ENCODE measurements around the gene SLC13A2. TPM values are rescaled to one million over a fixed set of nuclear protein-coding genes. Genes with fewer than 3 reads are reported as not detected.

The SLC13A2 gene
- polyA plus RNA-seq, 3 donors: not detected

DNA sequence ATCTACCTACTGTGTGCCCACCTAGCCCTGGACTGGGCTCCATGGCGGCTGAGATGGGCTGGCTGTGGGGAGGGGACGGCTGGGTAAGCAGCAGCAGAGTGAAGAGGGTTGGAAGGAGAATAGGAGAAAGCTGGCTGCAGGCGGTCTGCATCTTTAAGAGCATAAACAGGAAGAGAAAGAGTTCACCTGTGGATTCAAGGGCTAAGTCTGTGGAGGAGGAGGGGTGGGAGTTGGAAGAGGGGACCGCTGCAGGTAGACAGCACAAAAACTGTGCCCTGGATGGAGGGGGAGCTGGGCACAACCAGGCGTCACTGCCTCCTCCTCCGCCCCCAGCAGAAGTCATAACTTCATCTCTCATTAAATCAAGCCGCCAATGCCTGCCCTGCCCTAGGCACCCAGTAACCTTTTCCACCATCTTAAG lies 677 bp downstream of the SLC13A2 start:
- no peaks in the 10 kb centered on the region for H3K36me3 ChIP-seq (replicated peaks in 1 of 2; ENCODE audit: control insufficient read depth in 1 of 2, insufficient read depth in 2 of 2, low read length in 2 of 2)
- H3K4me1 Mint-ChIP-seq: peaks cover 64% of the 10 kb centered on the region
- H3K9me3 Mint-ChIP-seq: no peaks in the 10 kb centered on the region
- H3K27ac ChIP-seq (ENCODE audit: low read depth in 1 of 2, low read length in 2 of 2): no peak overlapping the region
- no peak overlapping the region for H3K9ac ChIP-seq (ENCODE audit: insufficient read depth, low read length, poor library complexity, severe bottlenecking)
- no peaks in the 10 kb centered on the region for H3K9me3 ChIP-seq (replicated peaks in 1 of 2; ENCODE audit: control insufficient read depth in 1 of 2, insufficient read depth in 1 of 2, low read length in 2 of 2)
- H3K4me2 ChIP-seq (replicated peaks; ENCODE audit: extremely low read depth, low read length, poor library complexity, severe bottlenecking): no peak overlapping the region
- intact Hi-C loops (cut with micrococcal nuclease): no loop called here
- WGBS (ENCODE audit: insufficient coverage): 100% methylated on average over 3 of the region's 7 CpGs
- TF ChIP-seq, protein P1, sequence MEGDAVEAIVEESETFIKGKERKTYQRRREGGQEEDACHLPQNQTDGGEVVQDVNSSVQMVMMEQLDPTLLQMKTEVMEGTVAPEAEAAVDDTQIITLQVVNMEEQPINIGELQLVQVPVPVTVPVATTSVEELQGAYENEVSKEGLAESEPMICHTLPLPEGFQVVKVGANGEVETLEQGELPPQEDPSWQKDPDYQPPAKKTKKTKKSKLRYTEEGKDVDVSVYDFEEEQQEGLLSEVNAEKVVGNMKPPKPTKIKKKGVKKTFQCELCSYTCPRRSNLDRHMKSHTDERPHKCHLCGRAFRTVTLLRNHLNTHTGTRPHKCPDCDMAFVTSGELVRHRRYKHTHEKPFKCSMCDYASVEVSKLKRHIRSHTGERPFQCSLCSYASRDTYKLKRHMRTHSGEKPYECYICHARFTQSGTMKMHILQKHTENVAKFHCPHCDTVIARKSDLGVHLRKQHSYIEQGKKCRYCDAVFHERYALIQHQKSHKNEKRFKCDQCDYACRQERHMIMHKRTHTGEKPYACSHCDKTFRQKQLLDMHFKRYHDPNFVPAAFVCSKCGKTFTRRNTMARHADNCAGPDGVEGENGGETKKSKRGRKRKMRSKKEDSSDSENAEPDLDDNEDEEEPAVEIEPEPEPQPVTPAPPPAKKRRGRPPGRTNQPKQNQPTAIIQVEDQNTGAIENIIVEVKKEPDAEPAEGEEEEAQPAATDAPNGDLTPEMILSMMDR (IDR thresholded peaks at IDR 0.05): no peak
- H4K20me1 ChIP-seq (ENCODE audit: insufficient read depth, low read length): no peaks in the 10 kb centered on the region
- H3K4me3 Mint-ChIP-seq: no peak overlapping the region
- H3K27me3 Mint-ChIP-seq (ENCODE audit: low read depth in 3 of 3): peaks cover 0 to 7% (median 0%) of the 10 kb centered on the region in 3 donors
- no peak for DNase-seq
- no peaks in the 10 kb centered on the region for H3K79me2 ChIP-seq (ENCODE audit: insufficient read depth, low read length)
- no peak overlapping the region for H2AFZ ChIP-seq (ENCODE audit: insufficient read depth, low read depth, low read length, poor library complexity, severe bottlenecking)
- no peak overlapping the region for H3K4me3 ChIP-seq (replicated peaks in 1 of 3; ENCODE audit: low read depth in 2 of 3, low read length in 3 of 3)
- peak overlapping the region in 2 of 7 donors; percentile 37 to 70 for H3K27ac Mint-ChIP-seq
- H3K27me3 ChIP-seq (ENCODE audit: control insufficient read depth in 2 of 2, insufficient read depth in 2 of 2, low read length in 2 of 2): no peaks in the 10 kb centered on the region
- H3K4me1 ChIP-seq (ENCODE audit: control insufficient read depth in 1 of 2, insufficient read depth in 2 of 2, low read length in 2 of 2): peaks cover 40 to 49% of the 10 kb centered on the region in 2 donors
- no peaks in the 10 kb centered on the region for H3K36me3 Mint-ChIP-seq

DNA sequence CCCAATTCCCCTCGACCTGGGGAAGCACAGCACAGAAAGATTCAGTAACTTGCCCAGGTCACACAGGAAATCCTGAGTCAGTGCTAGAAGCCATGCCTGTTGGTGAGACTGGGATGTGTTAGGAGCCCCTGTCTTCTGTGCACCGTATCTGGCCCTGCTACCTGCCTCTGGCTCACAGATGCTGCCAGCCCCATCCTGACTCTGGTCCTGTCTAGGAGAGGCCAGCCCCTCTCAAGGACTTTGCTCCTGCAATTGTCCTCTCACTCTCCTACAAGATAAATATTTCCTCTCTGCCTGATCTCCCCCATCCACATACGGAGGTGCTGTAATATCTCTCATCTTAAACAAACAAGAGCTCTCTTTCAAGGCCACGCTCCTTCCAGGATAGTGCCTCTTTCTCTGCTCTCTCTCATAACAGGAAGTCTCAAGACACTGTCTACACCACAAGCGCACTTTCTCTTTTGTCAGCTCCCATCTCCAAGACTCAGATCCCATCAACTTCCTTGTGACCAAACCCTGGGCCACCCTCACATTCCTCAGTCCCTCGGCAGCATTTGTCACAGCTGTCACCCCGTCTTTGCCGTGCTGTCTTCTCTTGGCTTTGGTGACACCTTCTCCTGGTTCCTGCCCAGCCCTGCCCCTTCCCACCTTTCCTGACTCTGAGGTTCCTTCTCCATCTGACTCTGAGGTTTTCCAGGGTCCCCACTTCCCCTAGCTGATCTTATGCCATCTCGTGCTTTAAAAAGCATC lies 1.9 kb downstream of the SLC13A2 start:
- peaks cover 58% of the 10 kb centered on the region for H3K4me1 Mint-ChIP-seq
- peak overlapping the region in 2 of 7 donors; percentile 31 to 38 for H3K27ac Mint-ChIP-seq
- H3K4me1 ChIP-seq (ENCODE audit: control insufficient read depth in 1 of 2, insufficient read depth in 2 of 2, low read length in 2 of 2): peaks cover 37 to 43% of the 10 kb centered on the region in 2 donors
- H3K4me3 Mint-ChIP-seq: peak overlapping the region in 1 of 2 donors; percentile 61
- peak overlapping the region; percentile 32 for H3K4me2 ChIP-seq (replicated peaks; ENCODE audit: extremely low read depth, low read length, poor library complexity, severe bottlenecking)
- no peaks in the 10 kb centered on the region for H3K9me3 ChIP-seq (replicated peaks in 1 of 2; ENCODE audit: control insufficient read depth in 1 of 2, insufficient read depth in 1 of 2, low read length in 2 of 2)
- WGBS (ENCODE audit: insufficient coverage): 27% methylated on average over 9 of the region's 9 CpGs
- peak overlapping the region in 1 of 3 experiments; percentile 29 for H3K4me3 ChIP-seq (replicated peaks in 1 of 3; ENCODE audit: low read depth in 2 of 3, low read length in 3 of 3)
- no peaks in the 10 kb centered on the region for H3K9me3 Mint-ChIP-seq
- H3K27me3 ChIP-seq (ENCODE audit: control insufficient read depth in 2 of 2, insufficient read depth in 2 of 2, low read length in 2 of 2): no peaks in the 10 kb centered on the region
- H2AFZ ChIP-seq (ENCODE audit: insufficient read depth, low read depth, low read length, poor library complexity, severe bottlenecking): peak overlapping the region; percentile 57
- intact Hi-C loops (cut with micrococcal nuclease): no loop called here
- no peak overlapping the region for H3K27ac ChIP-seq (ENCODE audit: low read depth in 1 of 2, low read length in 2 of 2)
- peaks cover 0 to 5% (median 0%) of the 10 kb centered on the region in 3 donors for H3K27me3 Mint-ChIP-seq (ENCODE audit: low read depth in 3 of 3)
- DNase-seq: peak in 2 of 3 donors; percentile 16 to 19
- TF ChIP-seq, protein P1 (IDR thresholded peaks at IDR 0.05): no peak
- no peaks in the 10 kb centered on the region for H3K79me2 ChIP-seq (ENCODE audit: insufficient read depth, low read length)
- H3K9ac ChIP-seq (ENCODE audit: insufficient read depth, low read length, poor library complexity, severe bottlenecking): no peak overlapping the region
- H3K36me3 ChIP-seq (replicated peaks in 1 of 2; ENCODE audit: control insufficient read depth in 1 of 2, insufficient read depth in 2 of 2, low read length in 2 of 2): no peaks in the 10 kb centered on the region
- H3K36me3 Mint-ChIP-seq: no peaks in the 10 kb centered on the region
- no peaks in the 10 kb centered on the region for H4K20me1 ChIP-seq (ENCODE audit: insufficient read depth, low read length)
